DND-41 (cell line): Measurements from ENCODE around the gene PAQR6.
A peak's percentile ranks its signal among the peaks of the same experiment; 100 is the strongest.

Experiments used
- ATAC-seq: fragments of 200-7000 bp; cut with Tn5 transposase; 3 replicates; pipeline ENCODE4 v1.9.1; 2021; ENCODE audit warnings: low read depth; ENCODE audit not compliant: insufficient read depth
- DNase-seq: peaks from one replicate; pipeline ENCODE4 v3.0.0-alpha.2; 2020
- H2AFZ ChIP-seq: 2 replicates; pipeline ENCODE4 v1.6.0; 2012; ENCODE audit warnings: low read depth, low read length
- H3K27ac ChIP-seq: 2 replicates; pipeline ENCODE4 v1.5.1; 2012; ENCODE audit warnings: low read length, inconsistent platforms
- H3K27me3 ChIP-seq: fragments of 200-600 bp; sonication (generic); 2 replicates; pipeline ENCODE4 v1.6.0; 2012; ENCODE audit warnings: low read length, mild to moderate bottlenecking, inconsistent platforms; ENCODE audit not compliant: insufficient read depth, poor library complexity
- H3K36me3 ChIP-seq: 2 replicates; pipeline ENCODE4 v1.5.1; 2012; ENCODE audit warnings: low read length, inconsistent platforms; ENCODE audit not compliant: insufficient read depth
- H3K4me1 ChIP-seq: 2 replicates; pipeline ENCODE4 v1.5.1; 2012; ENCODE audit warnings: mild to moderate bottlenecking, low read length; ENCODE audit not compliant: insufficient read depth
- H3K4me2 ChIP-seq: 2 replicates; pipeline ENCODE4 v1.6.0; 2012; ENCODE audit warnings: mild to moderate bottlenecking, moderate library complexity, low read length, inconsistent platforms; ENCODE audit not compliant: insufficient read depth
- H3K4me3 ChIP-seq, 2 experiments: fragments of 200-600 bp in 1 of 2; shearing (Covaris generic) in 1 of 2; 2 replicates each; pipeline ENCODE4 v1.5.1; 2012 to 2016; ENCODE audit warnings: inconsistent platforms in 2 of 2, low read length in 2 of 2, mild to moderate bottlenecking in 2 of 2, low read depth in 1 of 2, moderate library complexity in 1 of 2
- H3K79me2 ChIP-seq: 2 replicates; pipeline ENCODE4 v1.6.0; 2012; ENCODE audit warnings: low read length, inconsistent platforms; ENCODE audit not compliant: insufficient read depth
- H3K9ac ChIP-seq: 2 replicates; pipeline ENCODE4 v1.6.0; 2012; ENCODE audit warnings: low read depth, mild to moderate bottlenecking, inconsistent platforms, low read length, moderate library complexity
- H3K9me3 ChIP-seq: 2 replicates; pipeline ENCODE4 v1.5.1; 2012; ENCODE audit warnings: low read length, moderate library complexity, mild to moderate bottlenecking, inconsistent platforms; ENCODE audit not compliant: insufficient read depth, severe bottlenecking
- H4K20me1 ChIP-seq: 2 replicates; pipeline ENCODE4 v1.6.0; 2012; ENCODE audit warnings: low read length; ENCODE audit not compliant: insufficient read depth
- CTCF ChIP-seq: IDR thresholded peaks from 2 replicates; pipeline ENCODE4 v1.5.1; 2012; ENCODE audit warnings: borderline replicate concordance, low read length, moderate library complexity, mild to moderate bottlenecking; ENCODE audit not compliant: poor library complexity, severe bottlenecking; ENCODE audit errors: extremely low read depth
- EZH2 ChIP-seq: IDR thresholded peaks from 3 replicates; pipeline ENCODE4 v1.6.1; 2012; ENCODE audit warnings: borderline replicate concordance, low read depth, mild to moderate bottlenecking, moderate library complexity, low read length, inconsistent platforms; ENCODE audit not compliant: severe bottlenecking

Gene PAQR6

GRCh38 chr1:156283521-156283920, 35.7 kb upstream of the PAQR6 start:
- H3K27me3 ChIP-seq = no peaks in the 10 kb centered on the region
- H3K27ac ChIP-seq = peak overlapping the region; percentile 83
- no peaks in the 10 kb centered on the region for H3K9me3 ChIP-seq

GRCh38 chr1:156282479-156283222, 34.8 kb upstream of the PAQR6 start, which contains the start of gene SMG5:
Gene SMG5 (minus strand): TSS chr1:156282825. CDS start chr1:156282680, 145 bp downstream.
- Histone ChIP-seq H2AFZ (peak within 1 kb of the TSS; percentile 93), H3K27me3 (no peaks in the 10 kb centered on the region), H4K20me1 (peaks cover 39% of the 10 kb centered on the region), H3K9me3 (no peaks in the 10 kb centered on the region), H3K9ac (peak within 1 kb of the TSS; percentile 85), H3K36me3 (peaks cover 42% of the 10 kb centered on the region), H3K4me1 (peaks cover 37% of the 10 kb centered on the region), H3K79me2 (peaks cover 70% of the 10 kb centered on the region), H3K27ac (peak within 1 kb of the TSS; percentile 86), H3K4me2 (peak within 1 kb of the TSS; percentile 92), H3K4me3 (peak within 1 kb of the TSS; percentile 80 to 91)
- TF ChIP-seq EZH2 (no peak), CTCF (no peak)
- peak; percentile 97 for DNase-seq
- peak; percentile 95 for ATAC-seq

More at GRCh38 chr1:156283521-156283920, 35.7 kb upstream of the PAQR6 start:
- Histone ChIP-seq H4K20me1 (peaks cover 34% of the 10 kb centered on the region), H3K4me1 (peaks cover 37% of the 10 kb centered on the region), H3K9ac (peak overlapping the region; percentile 85), H3K79me2 (peaks cover 62% of the 10 kb centered on the region), H2AFZ (peak overlapping the region; percentile 93), H3K4me3 (peak overlapping the region; percentile 80 to 91), H3K36me3 (peaks cover 34% of the 10 kb centered on the region), H3K4me2 (peak overlapping the region; percentile 92)
- TF ChIP-seq EZH2 (no peak), CTCF (no peak)
- no peak for ATAC-seq
- no peak for DNase-seq

DNA sequence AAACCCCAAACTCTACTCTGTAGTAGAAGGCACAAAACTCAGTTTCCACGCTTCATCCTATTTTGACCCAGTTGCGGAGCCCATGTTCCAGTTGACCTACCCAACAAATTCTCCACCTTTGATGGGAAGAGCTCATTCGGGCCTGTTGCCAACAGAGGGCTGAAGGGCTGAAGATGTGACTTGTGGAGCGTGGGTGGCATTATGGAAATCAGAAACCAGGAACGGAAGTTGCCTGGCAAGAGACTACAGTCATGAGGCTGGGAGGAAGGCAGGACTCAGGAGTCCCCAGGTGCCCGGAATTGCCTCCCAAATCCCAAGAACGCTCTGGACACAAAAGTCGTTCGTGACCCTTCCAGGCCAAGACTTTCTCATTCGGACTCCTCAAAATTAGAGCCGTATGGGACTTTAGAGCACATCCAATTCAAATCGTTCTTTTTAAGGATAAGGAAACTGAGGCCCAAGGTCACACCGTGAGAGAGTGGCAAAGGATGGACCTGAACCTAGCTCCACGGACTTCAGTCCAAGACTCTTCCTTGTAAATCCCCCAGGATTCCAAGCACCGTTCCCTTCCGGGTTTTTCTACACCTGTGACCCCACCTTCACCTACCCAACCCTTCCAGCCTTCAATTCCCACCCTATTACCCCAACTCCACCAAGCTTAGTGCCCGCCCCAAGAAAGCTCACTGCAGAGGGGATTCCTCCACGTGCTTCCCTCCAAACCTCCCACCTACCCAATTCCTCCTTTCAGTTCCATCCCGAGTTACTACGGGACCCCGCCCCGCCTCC, 34.0 kb upstream of the PAQR6 start:
- ATAC-seq (no peak), DNase-seq (peak; percentile 24)
- Histone ChIP-seq H3K4me2 (peak overlapping the region; percentile 92), H3K9me3 (no peaks in the 10 kb centered on the region), H3K79me2 (peaks cover 70% of the 10 kb centered on the region), H3K36me3 (peaks cover 50% of the 10 kb centered on the region), H3K4me3 (peak overlapping the region; percentile 80 to 91), H3K9ac (peak overlapping the region; percentile 85), H4K20me1 (peaks cover 42% of the 10 kb centered on the region), H3K27me3 (no peaks in the 10 kb centered on the region), H3K4me1 (peaks cover 37% of the 10 kb centered on the region), H2AFZ (peak overlapping the region; percentile 64), H3K27ac (peak overlapping the region; percentile 86)
- TF ChIP-seq CTCF (no peak), EZH2 (no peak)
